Measurements from ENCODE around the gene PTPN14.

GRCh38 chr1:214473862-214474261, 77.5 kb downstream of the PTPN14 start:
- no peak for TF ChIP-seq POLR2A (IDR thresholded peaks at IDR 0.05)
- no peak for TF ChIP-seq CTCF (IDR thresholded peaks at IDR 0.05)
